ENCODE results near the gene SEC14L6. TPM values are rescaled to one million over a fixed set of nuclear protein-coding genes. Genes with fewer than 3 reads are reported as not detected.
"Not testable (repeated sequence)": the region's sequence is repeated elsewhere in the genome, so short reads cannot be mapped to it uniquely, and the experiment has no call there.

Gene SEC14L6
- total RNA-seq: 0.05 TPM in 1 of 2 replicates, not detected in the other

GRCh38 chr22:30546616-30547015 lies at the start of gene SEC14L6:
SEC14L6 (minus strand) TSS chr22:30546741; CDS start chr22:30546682, 59 bp downstream.
- H3K9me3 Mint-ChIP-seq: no peaks in the 10 kb centered on the region
- H3K27me3 Mint-ChIP-seq (ENCODE audit: low read depth): peaks cover 23% of the 10 kb centered on the region
- peaks cover 2% of the 10 kb centered on the region for H3K4me1 Mint-ChIP-seq (ENCODE audit: low read depth)
- H3K4me3 Mint-ChIP-seq (ENCODE audit: low read depth): no peak within 1 kb of the TSS
- intact Hi-C loops (cut with micrococcal nuclease): no loop called here
- no peak within 1 kb of the TSS for H3K27ac Mint-ChIP-seq
- no peak for DNase-seq (ENCODE audit: low spot score)
- H3K36me3 Mint-ChIP-seq (ENCODE audit: low read depth): no peaks in the 10 kb centered on the region

- peaks cover 19% of the 10 kb centered on the region for H3K27me3 Mint-ChIP-seq (ENCODE audit: low read depth)
- intact Hi-C loops (cut with micrococcal nuclease): no loop called here
- no peak for DNase-seq (ENCODE audit: low spot score)
- H3K4me3 Mint-ChIP-seq (ENCODE audit: low read depth): no peak overlapping the region
- H3K4me1 Mint-ChIP-seq (ENCODE audit: low read depth): no peaks in the 10 kb centered on the region
- H3K36me3 Mint-ChIP-seq (ENCODE audit: low read depth): no peaks in the 10 kb centered on the region
- H3K27ac Mint-ChIP-seq: no peak overlapping the region
- H3K9me3 Mint-ChIP-seq: no peaks in the 10 kb centered on the region
Observed at GRCh38 chr22:30596199-30596598, 49.7 kb upstream of the SEC14L6 start.

- H3K4me3 Mint-ChIP-seq (ENCODE audit: low read depth); DNase-seq (ENCODE audit: low spot score); H3K9me3 Mint-ChIP-seq; H3K27ac Mint-ChIP-seq: not testable (repeated sequence)
- Mint-ChIP-seq H3K27me3 (ENCODE audit: low read depth) (peaks cover 12% of the 10 kb centered on the region), H3K36me3 (ENCODE audit: low read depth) (peaks cover 21% of the 10 kb centered on the region), H3K4me1 (ENCODE audit: low read depth) (peaks cover 14% of the 10 kb centered on the region)
- intact Hi-C loops (cut with micrococcal nuclease): loop anchor here (1.0 to 5.0 kb wide), 2 partner anchors 15 to 170 kb away; partner anchors contain the start of gene TCN2
Observed at GRCh38 chr22:30592360-30592713, 45.8 kb upstream of the SEC14L6 start.

GRCh38 chr22:30591588-30592359 lies 45.2 kb upstream of the SEC14L6 start, which contains the start of gene PES1:
PES1 (minus strand) TSS chr22:30591910; CDS start chr22:30591833, 77 bp downstream.
- peak; percentile 93 for DNase-seq (ENCODE audit: low spot score)
- Mint-ChIP-seq H3K9me3 (no peaks in the 10 kb centered on the region), H3K27me3 (ENCODE audit: low read depth) (peaks cover 12% of the 10 kb centered on the region), H3K4me3 (ENCODE audit: low read depth) (no peak within 1 kb of the TSS), H3K4me1 (ENCODE audit: low read depth) (peaks cover 14% of the 10 kb centered on the region), H3K36me3 (ENCODE audit: low read depth) (peaks cover 26% of the 10 kb centered on the region), H3K27ac (no peak within 1 kb of the TSS)
- intact Hi-C loops (cut with micrococcal nuclease): loop anchor here (1.0 to 5.0 kb wide), 2 partner anchors 16 to 169 kb away; partner anchors contain the start of gene TCN2

GRCh38 chr22:30591191-30591587 lies 44.6 kb upstream of the SEC14L6 start:
- peaks cover 32% of the 10 kb centered on the region for H3K36me3 Mint-ChIP-seq (ENCODE audit: low read depth)
- intact Hi-C loops (cut with micrococcal nuclease): loop anchor here (5.0 kb wide), 1 partner anchor 169 kb away; no protein-coding TSS in a partner anchor

GRCh38 chr22:30586414-30586813 lies 39.9 kb upstream of the SEC14L6 start:
- Mint-ChIP-seq H3K4me1 (ENCODE audit: low read depth) (peaks cover 14% of the 10 kb centered on the region), H3K9me3 (no peaks in the 10 kb centered on the region), H3K27ac (no peak overlapping the region), H3K36me3 (ENCODE audit: low read depth) (peaks cover 58% of the 10 kb centered on the region), H3K4me3 (ENCODE audit: low read depth) (no peak overlapping the region), H3K27me3 (ENCODE audit: low read depth) (no peaks in the 10 kb centered on the region)
- no peak for DNase-seq (ENCODE audit: low spot score)
- intact Hi-C loops (cut with micrococcal nuclease): no loop called here

More at GRCh38 chr22:30591191-30591587, 44.6 kb upstream of the SEC14L6 start:
- peaks cover 14% of the 10 kb centered on the region for H3K4me1 Mint-ChIP-seq (ENCODE audit: low read depth)
- no peak overlapping the region for H3K4me3 Mint-ChIP-seq (ENCODE audit: low read depth)
- no peaks in the 10 kb centered on the region for H3K9me3 Mint-ChIP-seq
- no peak overlapping the region for H3K27ac Mint-ChIP-seq
- peaks cover 12% of the 10 kb centered on the region for H3K27me3 Mint-ChIP-seq (ENCODE audit: low read depth)
- DNase-seq (ENCODE audit: low spot score): no peak

GRCh38 chr22:30584441-30584840 lies 37.9 kb upstream of the SEC14L6 start:
- Mint-ChIP-seq H3K27me3 (ENCODE audit: low read depth) (no peaks in the 10 kb centered on the region), H3K4me3 (ENCODE audit: low read depth) (no peak overlapping the region), H3K4me1 (ENCODE audit: low read depth) (peaks cover 3% of the 10 kb centered on the region), H3K36me3 (ENCODE audit: low read depth) (peaks cover 72% of the 10 kb centered on the region), H3K27ac (no peak overlapping the region), H3K9me3 (no peaks in the 10 kb centered on the region)
- intact Hi-C loops (cut with micrococcal nuclease): no loop called here
- no peak for DNase-seq (ENCODE audit: low spot score)

GRCh38 chr22:30582788-30583545 lies 36.4 kb upstream of the SEC14L6 start:
- Mint-ChIP-seq H3K4me3 (ENCODE audit: low read depth) (no peak overlapping the region), H3K27ac (no peak overlapping the region), H3K4me1 (ENCODE audit: low read depth) (no peaks in the 10 kb centered on the region), H3K27me3 (ENCODE audit: low read depth) (no peaks in the 10 kb centered on the region), H3K36me3 (ENCODE audit: low read depth) (peaks cover 76% of the 10 kb centered on the region), H3K9me3 (no peaks in the 10 kb centered on the region)
- DNase-seq (ENCODE audit: low spot score): no peak
- intact Hi-C loops (cut with micrococcal nuclease): no loop called here

- H3K27ac Mint-ChIP-seq: no peak overlapping the region
- H3K4me1 Mint-ChIP-seq (ENCODE audit: low read depth): no peaks in the 10 kb centered on the region
- H3K27me3 Mint-ChIP-seq (ENCODE audit: low read depth): no peaks in the 10 kb centered on the region
- H3K4me3 Mint-ChIP-seq (ENCODE audit: low read depth): no peak overlapping the region
- intact Hi-C loops (cut with micrococcal nuclease): no loop called here
- no peak for DNase-seq (ENCODE audit: low spot score)
- H3K36me3 Mint-ChIP-seq (ENCODE audit: low read depth): peaks cover 76% of the 10 kb centered on the region
- H3K9me3 Mint-ChIP-seq: no peaks in the 10 kb centered on the region
Observed at GRCh38 chr22:30582051-30582450, 35.5 kb upstream of the SEC14L6 start.

GRCh38 chr22:30580896-30581295 lies 34.4 kb upstream of the SEC14L6 start:
- Mint-ChIP-seq H3K9me3 (no peaks in the 10 kb centered on the region), H3K36me3 (ENCODE audit: low read depth) (peaks cover 76% of the 10 kb centered on the region), H3K4me1 (ENCODE audit: low read depth) (no peaks in the 10 kb centered on the region), H3K27ac (no peak overlapping the region), H3K4me3 (ENCODE audit: low read depth) (no peak overlapping the region), H3K27me3 (ENCODE audit: low read depth) (no peaks in the 10 kb centered on the region)
- DNase-seq (ENCODE audit: low spot score): no peak
- intact Hi-C loops (cut with micrococcal nuclease): no loop called here

- intact Hi-C loops (cut with micrococcal nuclease): no loop called here
- DNase-seq (ENCODE audit: low spot score): no peak
- no peak overlapping the region for H3K27ac Mint-ChIP-seq
- H3K4me1 Mint-ChIP-seq (ENCODE audit: low read depth): no peaks in the 10 kb centered on the region
- peaks cover 69% of the 10 kb centered on the region for H3K36me3 Mint-ChIP-seq (ENCODE audit: low read depth)
- H3K27me3 Mint-ChIP-seq (ENCODE audit: low read depth): peaks cover 4% of the 10 kb centered on the region
- no peaks in the 10 kb centered on the region for H3K9me3 Mint-ChIP-seq
- no peak overlapping the region for H3K4me3 Mint-ChIP-seq (ENCODE audit: low read depth)
Observed at GRCh38 chr22:30578481-30578880, 31.9 kb upstream of the SEC14L6 start.

GRCh38 chr22:30575859-30576258 lies 29.3 kb upstream of the SEC14L6 start:
- no peak overlapping the region for H3K27ac Mint-ChIP-seq
- peaks cover 6% of the 10 kb centered on the region for H3K27me3 Mint-ChIP-seq (ENCODE audit: low read depth)
- intact Hi-C loops (cut with micrococcal nuclease): no loop called here
- no peaks in the 10 kb centered on the region for H3K4me1 Mint-ChIP-seq (ENCODE audit: low read depth)
- peaks cover 58% of the 10 kb centered on the region for H3K36me3 Mint-ChIP-seq (ENCODE audit: low read depth)
- H3K9me3 Mint-ChIP-seq: no peaks in the 10 kb centered on the region
- no peak for DNase-seq (ENCODE audit: low spot score)
- no peak overlapping the region for H3K4me3 Mint-ChIP-seq (ENCODE audit: low read depth)

All from activated T-helper 2 cell treated with anti-CD3 and anti-CD28 coated beads, Interferon-gamma antibody, Interleukin-2, Interleukin-4, amounts not matched to agents 10 μg/mL and 5 μg/mL and 100 μg/mL, durations not matched to agents 14 hours and 24 hours and 36 hours (primary cell).